ENCODE data around the gene PSD2.

GRCh38 chr5:139816566-139816965, 21.0 kb downstream of the PSD2 start:
- no peak for TF ChIP-seq CTCF (IDR thresholded peaks at IDR 0.05; ENCODE audit: low read depth, low read length, poor library complexity, severe bottlenecking)
- no peak for TF ChIP-seq EZH2phosphoT487 (IDR thresholded peaks at IDR 0.05; ENCODE audit: borderline replicate concordance, low read length)
